ENCODE data around the gene PDZRN3. TPM values are rescaled to one million over a fixed set of nuclear protein-coding genes. Genes with fewer than 3 reads are reported as not detected.

Gene PDZRN3
- total RNA-seq, 1 donor from 2014 or later: 1.3 TPM

GRCh38 chr3:73536952-73537351 is 87.8 kb downstream of the PDZRN3 start:
- Mint-ChIP-seq H3K4me1 (ENCODE audit: unreplicated experiment) (no peaks in the 10 kb centered on the region), H3K27me3 (ENCODE audit: unreplicated experiment) (peaks cover 2% of the 10 kb centered on the region), H3K9me3 (ENCODE audit: unreplicated experiment) (no peaks in the 10 kb centered on the region), H3K36me3 (ENCODE audit: low read depth, unreplicated experiment) (no peaks in the 10 kb centered on the region), H3K4me3 (ENCODE audit: unreplicated experiment) (no peak overlapping the region), H3K27ac (ENCODE audit: unreplicated experiment) (no peak overlapping the region)
- TF ChIP-seq, protein P1, sequence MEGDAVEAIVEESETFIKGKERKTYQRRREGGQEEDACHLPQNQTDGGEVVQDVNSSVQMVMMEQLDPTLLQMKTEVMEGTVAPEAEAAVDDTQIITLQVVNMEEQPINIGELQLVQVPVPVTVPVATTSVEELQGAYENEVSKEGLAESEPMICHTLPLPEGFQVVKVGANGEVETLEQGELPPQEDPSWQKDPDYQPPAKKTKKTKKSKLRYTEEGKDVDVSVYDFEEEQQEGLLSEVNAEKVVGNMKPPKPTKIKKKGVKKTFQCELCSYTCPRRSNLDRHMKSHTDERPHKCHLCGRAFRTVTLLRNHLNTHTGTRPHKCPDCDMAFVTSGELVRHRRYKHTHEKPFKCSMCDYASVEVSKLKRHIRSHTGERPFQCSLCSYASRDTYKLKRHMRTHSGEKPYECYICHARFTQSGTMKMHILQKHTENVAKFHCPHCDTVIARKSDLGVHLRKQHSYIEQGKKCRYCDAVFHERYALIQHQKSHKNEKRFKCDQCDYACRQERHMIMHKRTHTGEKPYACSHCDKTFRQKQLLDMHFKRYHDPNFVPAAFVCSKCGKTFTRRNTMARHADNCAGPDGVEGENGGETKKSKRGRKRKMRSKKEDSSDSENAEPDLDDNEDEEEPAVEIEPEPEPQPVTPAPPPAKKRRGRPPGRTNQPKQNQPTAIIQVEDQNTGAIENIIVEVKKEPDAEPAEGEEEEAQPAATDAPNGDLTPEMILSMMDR (IDR thresholded peaks at IDR 0.05; ENCODE audit: unreplicated experiment): no peak
- DNase-seq (ENCODE audit: low spot score): no peak

DNA sequence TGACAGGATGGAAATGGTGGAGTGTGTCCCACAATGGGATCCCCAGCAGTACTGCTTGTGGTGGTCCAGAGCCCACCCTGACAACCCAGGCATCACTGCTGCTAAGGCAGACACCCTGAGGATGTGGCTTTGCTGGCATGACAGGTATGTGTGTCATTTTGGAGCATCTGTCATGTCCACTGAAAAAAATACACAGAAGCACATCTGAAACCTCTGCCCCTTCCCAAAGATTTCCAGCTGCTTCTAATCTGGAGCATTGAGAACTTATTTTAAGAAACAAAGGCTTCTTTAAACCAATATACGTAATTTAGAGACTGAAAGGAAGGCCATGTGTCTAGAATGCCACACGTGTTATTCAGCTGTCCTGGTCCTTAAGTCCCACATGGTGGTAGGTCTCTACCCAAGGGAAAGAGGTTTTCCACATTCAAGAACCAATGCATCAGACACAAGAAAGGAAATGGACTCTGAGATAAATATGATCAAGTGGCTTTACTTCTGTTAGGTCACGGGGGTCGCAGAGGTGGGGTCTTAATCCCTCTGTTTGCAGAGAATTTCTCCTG is 88.3 kb downstream of the PDZRN3 start:
- H3K27me3 Mint-ChIP-seq (ENCODE audit: unreplicated experiment): peaks cover 2% of the 10 kb centered on the region
- DNase-seq (ENCODE audit: low spot score): no peak

DNA sequence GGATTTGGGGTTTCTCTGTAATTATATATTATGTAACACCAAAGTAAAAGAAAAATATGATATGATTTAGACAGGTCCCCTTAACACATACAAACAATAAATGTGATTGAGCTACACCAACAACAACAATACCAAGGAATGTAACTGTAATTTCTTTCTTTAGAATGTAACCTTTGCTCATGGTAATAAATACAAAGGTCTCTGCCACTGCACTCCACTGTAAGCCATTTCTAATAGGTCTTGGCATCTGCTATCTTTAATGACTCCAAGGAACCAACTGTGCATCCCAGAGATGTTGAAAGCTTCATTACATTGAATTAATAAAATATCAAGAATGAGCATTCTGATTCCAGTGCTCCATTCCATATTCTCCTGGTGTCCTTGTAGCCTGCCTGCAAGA is 88.8 kb downstream of the PDZRN3 start:
- Mint-ChIP-seq H3K4me3 (ENCODE audit: unreplicated experiment) (no peak overlapping the region), H3K27me3 (ENCODE audit: unreplicated experiment) (peaks cover 2% of the 10 kb centered on the region), H3K9me3 (ENCODE audit: unreplicated experiment) (no peaks in the 10 kb centered on the region), H3K36me3 (ENCODE audit: low read depth, unreplicated experiment) (no peaks in the 10 kb centered on the region), H3K4me1 (ENCODE audit: unreplicated experiment) (no peaks in the 10 kb centered on the region), H3K27ac (ENCODE audit: unreplicated experiment) (no peak overlapping the region)
- TF ChIP-seq, protein P1 (IDR thresholded peaks at IDR 0.05; ENCODE audit: unreplicated experiment): no peak
- no peak for DNase-seq (ENCODE audit: low spot score)

More for the DNA sequence above, 88.3 kb downstream of the PDZRN3 start:
- Mint-ChIP-seq H3K4me3 (ENCODE audit: unreplicated experiment) (no peak overlapping the region), H3K27ac (ENCODE audit: unreplicated experiment) (no peak overlapping the region), H3K9me3 (ENCODE audit: unreplicated experiment) (no peaks in the 10 kb centered on the region), H3K36me3 (ENCODE audit: low read depth, unreplicated experiment) (no peaks in the 10 kb centered on the region), H3K4me1 (ENCODE audit: unreplicated experiment) (no peaks in the 10 kb centered on the region)
- TF ChIP-seq, protein P1 (IDR thresholded peaks at IDR 0.05; ENCODE audit: unreplicated experiment): no peak

DNA sequence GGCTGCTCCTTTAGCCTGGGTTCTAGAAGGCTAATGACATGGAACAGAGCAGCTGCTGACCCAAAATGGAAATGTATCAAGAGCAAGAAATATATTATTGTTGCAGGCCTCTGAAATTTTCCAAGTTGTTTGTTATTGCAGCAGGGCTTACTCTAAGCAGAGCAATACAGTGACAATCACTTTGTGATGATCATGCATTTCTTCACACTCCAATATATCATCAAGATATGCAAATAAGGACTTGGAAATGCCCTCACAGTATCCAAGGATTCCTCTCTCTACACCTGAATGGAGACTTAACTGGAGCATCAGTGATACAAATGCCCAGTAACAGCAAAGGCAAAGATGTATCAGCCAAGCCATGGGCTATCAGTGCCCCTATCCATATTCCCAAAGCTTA is 89.6 kb downstream of the PDZRN3 start:
- Mint-ChIP-seq H3K9me3 (ENCODE audit: unreplicated experiment) (no peaks in the 10 kb centered on the region), H3K36me3 (ENCODE audit: low read depth, unreplicated experiment) (no peaks in the 10 kb centered on the region), H3K27me3 (ENCODE audit: unreplicated experiment) (peaks cover 2% of the 10 kb centered on the region), H3K4me1 (ENCODE audit: unreplicated experiment) (no peaks in the 10 kb centered on the region), H3K27ac (ENCODE audit: unreplicated experiment) (no peak overlapping the region), H3K4me3 (ENCODE audit: unreplicated experiment) (no peak overlapping the region)
- TF ChIP-seq, protein P1 (IDR thresholded peaks at IDR 0.05; ENCODE audit: unreplicated experiment): no peak
- no peak for DNase-seq (ENCODE audit: low spot score)

DNA sequence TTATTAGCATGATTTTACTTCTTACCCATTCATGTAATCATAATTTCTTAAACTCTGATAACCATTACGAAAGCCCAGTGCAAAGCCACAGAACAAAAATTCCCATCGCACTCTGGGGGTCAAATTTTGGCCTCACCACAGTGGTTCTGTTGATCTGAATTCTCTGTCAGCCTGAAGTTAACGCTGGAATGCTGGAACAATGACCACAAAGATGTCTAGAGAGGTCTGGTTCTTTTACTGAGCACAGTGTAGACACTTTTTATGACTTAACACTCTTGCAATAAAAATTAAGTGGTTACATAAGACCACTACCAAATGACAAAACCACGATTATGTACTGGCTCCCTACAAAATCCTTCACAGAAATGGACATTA is 94.7 kb downstream of the PDZRN3 start:
- no peak overlapping the region for H3K27ac Mint-ChIP-seq (ENCODE audit: unreplicated experiment)
- H3K36me3 Mint-ChIP-seq (ENCODE audit: low read depth, unreplicated experiment): no peaks in the 10 kb centered on the region
- no peak overlapping the region for H3K4me3 Mint-ChIP-seq (ENCODE audit: unreplicated experiment)
- TF ChIP-seq, protein P1 (IDR thresholded peaks at IDR 0.05; ENCODE audit: unreplicated experiment): no peak
- H3K4me1 Mint-ChIP-seq (ENCODE audit: unreplicated experiment): no peaks in the 10 kb centered on the region
- no peaks in the 10 kb centered on the region for H3K9me3 Mint-ChIP-seq (ENCODE audit: unreplicated experiment)
- peaks cover 2% of the 10 kb centered on the region for H3K27me3 Mint-ChIP-seq (ENCODE audit: unreplicated experiment)
- no peak for DNase-seq (ENCODE audit: low spot score)
